Measurements from ENCODE around the gene CEP83. TPM values are rescaled to one million over a fixed set of nuclear protein-coding genes. Genes with fewer than 3 reads are reported as not detected.

The CEP83 gene, protein sequence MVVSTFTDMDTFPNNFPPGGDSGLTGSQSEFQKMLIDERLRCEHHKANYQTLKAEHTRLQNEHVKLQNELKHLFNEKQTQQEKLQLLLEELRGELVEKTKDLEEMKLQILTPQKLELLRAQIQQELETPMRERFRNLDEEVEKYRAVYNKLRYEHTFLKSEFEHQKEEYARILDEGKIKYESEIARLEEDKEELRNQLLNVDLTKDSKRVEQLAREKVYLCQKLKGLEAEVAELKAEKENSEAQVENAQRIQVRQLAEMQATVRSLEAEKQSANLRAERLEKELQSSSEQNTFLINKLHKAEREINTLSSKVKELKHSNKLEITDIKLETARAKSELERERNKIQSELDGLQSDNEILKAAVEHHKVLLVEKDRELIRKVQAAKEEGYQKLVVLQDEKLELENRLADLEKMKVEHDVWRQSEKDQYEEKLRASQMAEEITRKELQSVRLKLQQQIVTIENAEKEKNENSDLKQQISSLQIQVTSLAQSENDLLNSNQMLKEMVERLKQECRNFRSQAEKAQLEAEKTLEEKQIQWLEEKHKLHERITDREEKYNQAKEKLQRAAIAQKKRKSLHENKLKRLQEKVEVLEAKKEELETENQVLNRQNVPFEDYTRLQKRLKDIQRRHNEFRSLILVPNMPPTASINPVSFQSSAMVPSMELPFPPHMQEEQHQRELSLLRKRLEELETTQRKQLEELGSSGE
- total RNA-seq, result 36.3 TPM

DNA sequence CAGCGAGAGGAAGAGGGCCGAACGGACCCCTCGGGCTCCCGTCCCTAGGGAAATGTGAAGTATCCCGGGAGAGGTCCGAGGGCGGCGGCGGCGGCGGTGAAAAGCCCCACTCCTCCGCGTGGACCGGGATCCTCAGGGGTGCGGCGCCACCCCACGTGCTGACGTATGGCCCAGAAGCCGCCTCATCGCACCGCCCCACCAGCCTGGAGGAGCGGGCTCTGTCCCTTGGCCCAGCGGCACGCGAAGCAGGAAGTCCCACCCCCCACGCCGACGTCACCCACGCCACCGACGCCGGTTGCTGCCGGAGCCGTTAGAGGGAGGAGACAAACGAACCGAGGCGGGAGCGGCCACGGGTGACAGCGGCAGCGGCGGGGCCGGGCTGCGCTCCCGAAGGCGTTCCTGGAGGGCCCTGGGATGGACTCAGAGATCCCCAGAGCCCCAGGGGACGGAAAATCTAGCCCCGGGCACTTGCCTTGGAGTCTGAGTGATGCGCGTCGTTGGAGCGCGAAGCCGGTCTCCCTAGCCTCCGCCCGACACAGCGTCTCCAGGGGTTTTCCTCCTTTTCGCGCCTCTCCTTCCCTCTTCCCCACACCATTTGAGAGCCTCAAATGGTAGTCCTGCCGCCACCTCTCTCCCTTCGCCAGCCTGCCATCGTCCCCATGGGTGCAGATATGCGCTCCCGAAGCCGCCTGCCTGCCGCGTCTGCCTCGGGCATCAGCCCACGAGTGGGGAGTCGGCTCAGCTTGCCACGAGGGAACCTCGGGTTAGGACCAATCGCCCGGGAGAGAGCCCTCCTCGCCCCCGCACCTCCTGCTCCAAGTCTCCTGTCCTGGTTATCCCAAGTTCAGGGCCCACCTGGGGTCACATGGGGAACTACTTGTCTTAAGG is at the start of gene CEP83:
CEP83 (minus strand) TSS at position 140 of the 888 bp plus-strand sequence. CDS start 47,377 bp downstream, outside the sequence.

Other genes starting within 250 kb of the CEP83 start
- 10.1 TPM for gene TMCC3, start 190.7 kb upstream of the CEP83 start, total RNA-seq

Measured in camera-type eye (tissue), 1 donor.